Type B pancreatic cell (in vitro differentiated cells): ENCODE results near the gene LDLRAD4. TPM values are rescaled to one million over a fixed set of nuclear protein-coding genes. Genes with fewer than 3 reads are reported as not detected.

Source experiments
- DNase-seq: peaks from one replicate; pipeline ENCODE4 v3.0.0; 2021; ENCODE audit warnings: mixed read lengths; ENCODE audit not compliant: unreplicated experiment; ENCODE audit errors: extremely low spot score
- H3K27ac Mint-ChIP-seq: 2 replicates; pipeline ENCODE4 v1.8.0; 2021; ENCODE audit warnings: mild to moderate bottlenecking, mixed read lengths
- H3K27me3 Mint-ChIP-seq: 2 replicates; pipeline ENCODE4 v1.8.0; 2021; ENCODE audit warnings: mixed read lengths
- H3K36me3 Mint-ChIP-seq: 2 replicates; pipeline ENCODE4 v1.8.0; 2021; ENCODE audit warnings: mixed read lengths
- H3K4me1 Mint-ChIP-seq: one replicate; pipeline ENCODE4 v1.8.0; 2021; ENCODE audit warnings: mixed read lengths; ENCODE audit not compliant: unreplicated experiment
- H3K4me3 Mint-ChIP-seq: 2 replicates; pipeline ENCODE4 v1.8.0; 2021; ENCODE audit warnings: mild to moderate bottlenecking, mixed read lengths
- H3K9me3 Mint-ChIP-seq: 2 replicates; pipeline ENCODE4 v1.8.0; 2021; ENCODE audit warnings: mixed read lengths
- CTCF ChIP-seq: fragments of 200-600 bp; sonication (generic); conservative IDR thresholded peaks from 2 replicates; pipeline ENCODE4 v1.5.0; 2021; ENCODE audit warnings: antibody characterized with exemption, mild to moderate bottlenecking
- total RNA-seq: library from RNA; stranded (reverse); gene quantifications from 2 replicates; pipeline ENCODE4 v1.2.1, GENCODE V29; 2021; ENCODE audit warnings: low replicate concordance

The LDLRAD4 gene
- total RNA-seq, 1 donor from 2014 or later: 2.4 TPM

GRCh38 chr18:13450289-13451212 is 232.0 kb downstream of the LDLRAD4 start:
- H3K4me3 Mint-ChIP-seq: no peak overlapping the region
- H3K27ac Mint-ChIP-seq: no peak overlapping the region
- peaks cover 11% of the 10 kb centered on the region for H3K4me1 Mint-ChIP-seq
- DNase-seq: no peak
- no peak for TF ChIP-seq CTCF
- no peaks in the 10 kb centered on the region for H3K9me3 Mint-ChIP-seq
- H3K27me3 Mint-ChIP-seq: peaks cover 67% of the 10 kb centered on the region
- no peaks in the 10 kb centered on the region for H3K36me3 Mint-ChIP-seq

GRCh38 chr18:13451213-13451540 is 232.6 kb downstream of the LDLRAD4 start:
- H3K36me3 Mint-ChIP-seq: no peaks in the 10 kb centered on the region
- no peak for DNase-seq
- H3K27ac Mint-ChIP-seq: no peak overlapping the region
- no peak overlapping the region for H3K4me3 Mint-ChIP-seq
- peaks cover 11% of the 10 kb centered on the region for H3K4me1 Mint-ChIP-seq
- H3K27me3 Mint-ChIP-seq: peaks cover 71% of the 10 kb centered on the region
- no peaks in the 10 kb centered on the region for H3K9me3 Mint-ChIP-seq
- TF ChIP-seq CTCF: no peak

GRCh38 chr18:13451661-13452387 is 233.3 kb downstream of the LDLRAD4 start:
- no peak overlapping the region for H3K27ac Mint-ChIP-seq
- no peaks in the 10 kb centered on the region for H3K9me3 Mint-ChIP-seq
- DNase-seq: no peak
- no peaks in the 10 kb centered on the region for H3K36me3 Mint-ChIP-seq
- H3K4me1 Mint-ChIP-seq: peaks cover 11% of the 10 kb centered on the region
- no peak for TF ChIP-seq CTCF
- H3K27me3 Mint-ChIP-seq: peaks cover 74% of the 10 kb centered on the region
- no peak overlapping the region for H3K4me3 Mint-ChIP-seq

- DNase-seq: no peak
- H3K4me3 Mint-ChIP-seq: no peak overlapping the region
- no peaks in the 10 kb centered on the region for H3K9me3 Mint-ChIP-seq
- H3K27ac Mint-ChIP-seq: no peak overlapping the region
- TF ChIP-seq CTCF: no peak
- H3K4me1 Mint-ChIP-seq: peaks cover 10% of the 10 kb centered on the region
- no peaks in the 10 kb centered on the region for H3K36me3 Mint-ChIP-seq
- H3K27me3 Mint-ChIP-seq: peaks cover 73% of the 10 kb centered on the region
These were observed 233.8 kb downstream of the LDLRAD4 start for GRCh38 chr18:13452388-13452811.

GRCh38 chr18:13452871-13453680 is 234.5 kb downstream of the LDLRAD4 start:
- TF ChIP-seq CTCF: no peak
- H3K36me3 Mint-ChIP-seq: no peaks in the 10 kb centered on the region
- no peak overlapping the region for H3K27ac Mint-ChIP-seq
- no peak for DNase-seq
- no peaks in the 10 kb centered on the region for H3K9me3 Mint-ChIP-seq
- peaks cover 66% of the 10 kb centered on the region for H3K27me3 Mint-ChIP-seq
- H3K4me1 Mint-ChIP-seq: peaks cover 3% of the 10 kb centered on the region
- H3K4me3 Mint-ChIP-seq: no peak overlapping the region
